DMS114 treated with DMSO at 0.1 percent for 48 hours (cell line): ENCODE results near the gene BEGAIN.
"Not testable (repeated sequence)": the region's sequence is repeated elsewhere in the genome, so short reads cannot be mapped to it uniquely, and the experiment has no call there.

Experiments
- DNase-seq: peaks from one replicate; lab custom pipeline; 2025; ENCODE audit not compliant: unreplicated experiment; lab: John Stamatoyannopoulos, UW

Gene BEGAIN

GRCh38 chr14:100526632-100527031, 60.6 kb downstream of the BEGAIN start:
- DNase-seq: no peak

GRCh38 chr14:100526057-100526456, 61.2 kb downstream of the BEGAIN start:
- no peak for DNase-seq

DNA sequence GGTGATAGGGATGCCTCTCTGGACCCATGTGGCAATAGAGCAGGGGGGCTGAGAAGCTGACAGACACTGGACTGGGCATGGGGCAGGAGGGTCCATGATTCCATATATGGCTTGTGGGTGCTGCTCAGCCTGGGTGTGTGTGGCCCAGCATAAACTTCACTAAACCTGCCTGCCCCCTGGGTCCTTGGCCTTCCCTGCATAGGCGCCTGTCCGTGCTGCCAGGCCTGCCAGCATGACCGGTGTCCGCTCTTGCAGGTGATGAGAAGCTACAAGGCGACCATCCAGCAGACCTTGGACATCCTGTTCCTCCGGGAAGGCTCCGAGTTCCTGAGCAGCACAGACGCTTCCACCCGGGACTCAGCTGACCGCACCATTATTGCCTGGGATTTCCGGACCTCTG, 61.6 kb downstream of the BEGAIN start:
- DNase-seq: no peak

DNA sequence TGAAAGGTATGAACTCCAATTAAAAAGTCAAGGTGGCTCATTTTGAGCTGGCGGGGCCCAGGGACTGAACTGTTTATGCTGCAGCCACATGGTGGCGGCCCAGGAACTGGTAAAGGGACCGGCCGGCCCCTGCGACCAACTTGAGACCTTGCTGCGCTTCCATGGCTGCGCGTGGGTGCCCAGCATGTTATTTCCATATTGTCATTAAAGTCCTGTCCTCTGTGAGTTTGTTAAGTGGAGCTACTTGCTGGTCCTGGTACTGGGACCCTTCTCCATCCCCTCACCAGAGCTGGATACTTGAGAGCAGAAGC, 62.3 kb downstream of the BEGAIN start:
- DNase-seq: no peak

GRCh38 chr14:100524233-100524932, 62.8 kb downstream of the BEGAIN start:
- DNase-seq: no peak

DNA sequence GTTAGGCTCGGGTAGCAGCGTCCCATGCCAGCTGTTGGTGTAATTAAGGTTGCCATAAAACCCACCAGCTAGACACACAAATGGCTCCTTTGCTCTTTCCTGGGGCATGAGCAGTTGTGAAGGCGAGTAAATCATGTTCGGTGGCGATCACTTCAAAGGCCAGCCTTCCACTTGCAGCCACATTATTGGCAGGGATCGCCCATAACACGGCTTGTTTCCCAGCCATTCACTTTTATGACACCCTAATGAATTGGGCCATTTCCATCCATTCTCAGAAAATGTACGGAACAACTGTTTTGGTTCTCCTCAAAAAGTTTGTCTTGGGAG, 63.4 kb downstream of the BEGAIN start:
- no peak for DNase-seq

DNA sequence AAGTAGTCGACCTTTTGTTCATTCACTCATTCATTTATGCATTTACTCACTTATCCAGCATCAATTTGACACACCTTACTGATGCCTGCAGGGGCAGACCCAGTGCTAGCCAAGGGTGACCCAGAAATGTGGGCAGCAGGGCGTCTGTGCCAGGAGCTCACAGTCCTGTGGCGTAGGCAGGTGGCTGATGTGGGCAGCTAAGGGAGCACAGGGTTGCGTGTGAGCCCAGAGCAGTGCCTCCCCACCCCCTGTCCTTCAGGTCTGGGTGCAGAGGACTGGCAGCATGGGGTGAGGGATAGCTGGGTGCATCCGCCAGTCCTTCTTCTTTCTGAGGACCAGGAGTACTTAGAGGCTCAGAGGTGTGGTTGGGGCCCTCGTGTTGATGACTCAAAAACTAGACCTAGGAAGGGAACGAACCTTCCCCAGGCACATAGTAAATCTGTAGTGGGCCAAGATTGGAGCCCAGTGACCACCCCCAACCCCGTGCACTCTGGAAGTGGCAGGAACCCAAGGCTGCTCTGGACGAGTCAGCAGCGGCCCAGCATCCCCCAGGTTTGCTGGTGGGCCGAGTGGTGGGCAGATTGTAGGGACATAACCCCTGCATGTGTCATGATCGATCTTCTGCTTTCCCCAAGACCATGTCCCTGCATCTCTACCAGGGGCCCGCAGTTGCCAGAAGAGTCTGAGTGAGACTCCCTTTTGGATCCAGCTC, 63.9 kb downstream of the BEGAIN start:
- DNase-seq: no peak

DNA sequence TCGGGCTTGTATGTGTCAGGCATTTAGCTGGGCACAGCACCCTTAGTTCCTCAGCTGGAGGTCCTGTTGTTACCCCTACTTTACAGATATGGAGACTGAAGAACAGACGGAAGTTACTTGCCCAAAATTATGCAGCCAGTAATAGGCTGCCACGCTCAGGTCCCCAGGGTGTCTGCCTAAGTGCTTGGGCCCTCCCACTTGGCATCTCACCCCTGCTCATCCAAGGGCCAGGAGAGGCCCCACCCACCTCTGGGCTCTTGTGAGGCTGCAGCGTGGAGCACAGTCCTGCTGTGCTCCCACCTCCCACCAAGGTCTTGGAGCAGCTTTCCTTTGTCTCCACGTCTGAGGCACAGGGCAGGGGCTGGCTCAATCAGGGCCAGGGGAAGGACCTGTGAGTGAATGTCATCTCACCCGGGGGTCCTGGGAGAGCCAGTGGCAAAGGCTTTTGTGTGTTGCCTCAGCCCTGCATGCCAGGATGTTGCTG, 64.6 kb downstream of the BEGAIN start:
- DNase-seq: no peak

DNA sequence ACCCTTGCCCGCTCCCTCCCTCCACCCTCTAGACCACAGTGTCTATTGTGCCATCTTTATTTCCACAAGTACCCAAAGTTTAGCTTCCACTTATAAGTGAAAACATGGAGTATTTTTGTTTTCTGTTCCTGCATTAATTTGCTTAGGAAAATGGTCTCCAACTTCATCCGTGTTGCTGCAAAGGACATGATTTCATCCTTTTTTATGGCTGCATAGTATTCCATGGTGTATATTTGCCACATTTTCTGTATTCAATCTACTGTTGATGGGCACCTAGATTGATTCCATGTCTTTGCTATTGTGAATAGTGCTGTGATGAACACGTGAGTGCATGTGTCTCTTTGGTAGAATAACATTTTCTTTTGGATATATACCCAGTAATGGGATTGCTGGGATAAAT, 81.2 kb downstream of the BEGAIN start:
- DNase-seq: not testable (repeated sequence)

- no peak for DNase-seq
These were observed 82.7 kb downstream of the BEGAIN start for GRCh38 chr14:100504372-100505078.

DNA sequence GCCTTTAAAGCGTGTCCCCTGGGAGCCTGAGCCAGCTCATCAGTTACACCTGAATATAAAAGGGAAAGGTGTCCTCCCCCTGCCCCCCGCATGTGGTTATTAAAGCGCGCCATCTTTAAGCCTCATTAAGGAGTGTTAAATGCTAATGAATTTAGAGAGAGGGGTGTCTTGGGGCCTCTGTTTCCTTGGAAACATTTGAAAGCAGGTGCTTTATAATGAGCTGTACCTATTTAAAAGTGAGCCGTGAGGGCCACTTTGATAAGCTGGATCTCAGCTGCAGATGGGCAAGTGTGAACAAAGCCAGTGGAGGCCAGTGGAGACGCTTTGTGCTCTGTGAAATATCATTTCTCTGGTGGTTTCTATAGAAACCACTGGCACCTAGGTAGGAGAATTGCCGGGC, 84.0 kb downstream of the BEGAIN start:
- no peak for DNase-seq

DNA sequence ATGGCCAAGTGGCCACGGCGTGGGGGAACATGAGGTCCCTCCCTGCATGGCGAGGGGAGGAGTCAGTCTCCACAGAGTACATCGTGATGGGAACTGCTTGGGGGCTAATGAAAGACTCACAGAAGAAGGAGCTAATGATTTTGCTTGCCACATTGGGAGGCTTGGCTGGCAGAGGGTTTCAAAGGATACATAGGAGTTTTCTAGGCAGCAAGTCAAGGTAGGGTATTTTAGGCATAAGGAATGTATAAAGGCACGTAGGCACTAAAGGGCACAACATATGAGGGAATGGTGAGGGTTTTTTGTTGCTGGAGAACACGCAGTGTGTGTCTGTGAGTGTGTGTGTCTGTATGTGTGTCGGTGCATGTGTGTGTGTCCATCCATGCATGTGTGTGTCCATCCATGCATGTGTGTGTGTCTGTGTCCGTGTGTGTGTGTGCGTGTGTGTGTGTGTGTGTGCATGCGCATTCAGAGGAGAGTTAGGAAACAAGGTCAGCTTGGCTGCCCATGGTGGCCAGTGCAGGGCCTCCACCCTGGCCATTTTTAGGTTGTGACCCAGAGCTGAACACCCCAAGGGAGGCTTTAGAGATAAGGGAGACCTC, 84.5 kb downstream of the BEGAIN start:
- no peak for DNase-seq

- no peak for DNase-seq
These were observed 87.1 kb downstream of the BEGAIN start for GRCh38 chr14:100500128-100500527.

- no peak for DNase-seq
These were observed 89.1 kb downstream of the BEGAIN start for GRCh38 chr14:100498068-100498467.

DNA sequence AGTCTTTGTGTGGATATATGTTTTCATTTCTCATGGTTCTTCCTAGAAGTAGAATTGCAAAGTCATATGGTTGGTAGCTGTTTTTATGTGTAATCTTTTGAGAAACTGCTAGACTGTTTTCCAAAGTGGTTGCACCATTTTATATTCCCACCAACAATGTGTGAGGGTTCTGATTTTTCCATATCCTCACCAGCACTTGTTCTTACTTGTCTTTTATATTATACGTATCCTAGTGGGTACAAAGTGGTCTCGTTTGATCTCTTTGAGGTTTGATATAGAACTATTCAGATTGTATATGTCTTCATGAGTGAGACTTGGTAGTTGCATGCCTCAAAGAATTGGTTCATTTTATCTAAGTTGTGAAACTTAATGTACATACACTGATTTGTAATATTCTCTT, 91.3 kb downstream of the BEGAIN start:
- DNase-seq: no peak

- DNase-seq: no peak
These were observed 92.6 kb downstream of the BEGAIN start for GRCh38 chr14:100494645-100495044.

- no peak for DNase-seq
These were observed 97.0 kb downstream of the BEGAIN start for GRCh38 chr14:100490252-100490651.

DNA sequence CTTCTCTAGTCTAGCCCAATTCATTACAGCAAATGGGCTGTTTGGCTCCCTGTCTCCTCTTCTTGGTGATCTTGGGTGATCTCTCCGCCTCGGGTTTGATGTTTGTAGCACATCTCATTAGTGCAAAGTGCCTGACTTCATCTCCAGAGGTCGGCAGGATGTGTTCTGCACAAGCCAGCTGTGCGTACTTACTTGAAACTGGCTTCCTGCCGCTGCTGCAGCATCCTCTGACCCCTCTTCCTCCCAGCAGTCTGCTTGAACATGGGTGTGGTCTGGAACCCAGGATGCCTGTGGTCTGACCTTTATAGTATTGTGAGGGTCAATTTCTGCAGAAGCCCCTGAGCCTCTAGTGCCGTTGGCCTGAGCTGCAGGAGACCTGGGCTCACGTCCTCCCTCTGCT, 99.2 kb downstream of the BEGAIN start:
- DNase-seq: no peak

GRCh38 chr14:100487304-100487703, 99.9 kb downstream of the BEGAIN start:
- DNase-seq: no peak
